K562 (cell line): ENCODE results near the gene TM4SF5. TPM values are rescaled to one million over a fixed set of nuclear protein-coding genes. Genes with fewer than 3 reads are reported as not detected.
A peak's percentile ranks its signal among the peaks of the same experiment; 100 is the strongest.

Source experiments
- ATAC-seq: fragments of 200-7000 bp; cut with Tn5 transposase; 3 replicates; pipeline ENCODE4 v1.9.1; 2020; ENCODE audit warnings: moderate library complexity
- BruUV-seq: library from RNA; stranded (reverse); fragments of 400-500 nt; replicated peaks from 2 replicates; lab custom pipeline; 2021; lab: Mats Ljungman, UMichigan
- CTCF ChIA-PET: fragments of 300-600 bp; formaldehyde crosslinking; extraction: SDS; loops from one replicate; lab custom pipeline; 2021; ENCODE audit warnings: low intra/inter-chr PET ratio; lab: Yijun Ruan, JAX
- POLR2A ChIA-PET: fragments of 300-600, 350-650 bp; sonication (Branson Sonifier 250); formaldehyde crosslinking; extraction: SDS; loops from one replicate; lab custom pipeline; 2021; ENCODE audit warnings: antibody characterized with exemption, inconsistent platforms; lab: Yijun Ruan, JAX
- DNase-seq, 4 experiments: peaks; one replicate each; pipeline versions ENCODE4 v3.0.0 to v3.0.0-alpha.2; 2011 to 2018; ENCODE audit warnings: low spot score in 3 of 4, mixed read lengths in 3 of 4; ENCODE audit errors: extremely low read depth in 1 of 4
- FAIRE-seq: peaks from 2 replicates; lab custom pipeline; 2011; peaks lifted over from hg19 to GRCh38; lab: Jason Lieb, UNC
- H2AFZ ChIP-seq: 2 replicates; pipeline ENCODE4 v1.6.0; 2011; ENCODE audit warnings: low read depth, low read length, control low read depth, inconsistent platforms
- H3K27ac ChIP-seq: fragments of 200-600 bp; 3 replicates; pipeline ENCODE4 v1.8.0; 2011; ENCODE audit warnings: low read depth, mild to moderate bottlenecking, control low read depth, inconsistent platforms, low read length, moderate library complexity, mixed read lengths; ENCODE audit errors: extremely low read depth
- H3K27me3 ChIP-seq, 2 experiments: fragments of 300-600 bp in 1 of 2; 2 replicates in 1 of 2; 3 replicates in 1 of 2; pipeline versions ENCODE4 v1.6.0 to v1.8.0; 2011; ENCODE audit warnings: inconsistent platforms in 2 of 2, low read length in 2 of 2, mild to moderate bottlenecking in 1 of 2, mixed read lengths in 1 of 2, moderate library complexity in 1 of 2; ENCODE audit not compliant: control insufficient read depth in 2 of 2, insufficient read depth in 2 of 2
- H3K36me3 ChIP-seq: fragments of 300-600 bp; 3 replicates; pipeline ENCODE4 v1.8.0; 2011; ENCODE audit warnings: mild to moderate bottlenecking, low read length, inconsistent platforms; ENCODE audit not compliant: control insufficient read depth, insufficient read depth
- H3K4me1 ChIP-seq, 2 experiments: fragments of 200-600 bp in 1 of 2; replicated peaks in 1 of 2; 2 replicates in 1 of 2; 3 replicates in 1 of 2; pipeline versions ENCODE4 v1.5.1 to v1.8.0; 2011; ENCODE audit warnings: inconsistent platforms in 2 of 2, low read length in 2 of 2, mild to moderate bottlenecking in 1 of 2, mixed read lengths in 1 of 2, moderate library complexity in 1 of 2; ENCODE audit not compliant: control insufficient read depth in 2 of 2, insufficient read depth in 2 of 2
- H3K4me2 ChIP-seq: 2 replicates; pipeline ENCODE4 v1.6.1; 2011; ENCODE audit warnings: low read length, control low read depth, inconsistent platforms, mixed read lengths; ENCODE audit not compliant: insufficient read depth
- H3K4me3 ChIP-seq: fragments of 200-600 bp; sonication (generic), shearing (Covaris generic); 2 replicates; pipeline ENCODE4 v1.5.1; 2016; ENCODE audit warnings: control low read depth, inconsistent platforms
- H3K79me2 ChIP-seq: fragments of 200-600 bp; 3 replicates; pipeline ENCODE4 v1.8.0; 2011; ENCODE audit warnings: low read length, inconsistent platforms; ENCODE audit not compliant: control insufficient read depth, insufficient read depth
- H3K9ac ChIP-seq, 2 experiments: 2 replicates each; pipeline versions ENCODE4 v1.6.0 to v1.6.1; 2011; ENCODE audit warnings: low read depth in 2 of 2, low read length in 2 of 2, control low read depth in 1 of 2, inconsistent platforms in 1 of 2, mild to moderate bottlenecking in 1 of 2, mixed read lengths in 1 of 2; ENCODE audit not compliant: insufficient read depth in 1 of 2
- H3K9me1 ChIP-seq: one replicate; pipeline ENCODE4 v1.6.0; 2011; ENCODE audit warnings: inconsistent platforms, mild to moderate bottlenecking, low read length, moderate library complexity; ENCODE audit not compliant: control insufficient read depth, insufficient read depth
- H3K9me3 ChIP-seq: replicated peaks from 2 replicates; pipeline ENCODE4 v1.5.1; 2011; ENCODE audit warnings: low read depth, low read length, inconsistent platforms; ENCODE audit not compliant: control insufficient read depth, insufficient read depth
- H4K20me1 ChIP-seq: replicated peaks from 2 replicates; pipeline ENCODE4 v1.6.1; 2011; ENCODE audit warnings: low read length, inconsistent platforms, mixed read lengths; ENCODE audit not compliant: control insufficient read depth, insufficient read depth
- E2F4 ChIP-seq: sonication (generic); formaldehyde crosslinking; IDR thresholded peaks from 2 replicates; pipeline ENCODE4 v1.8.0; 2022; ENCODE audit warnings: mild to moderate bottlenecking, low read depth, missing genetic modification reagents
- EP400 ChIP-seq: fragments of 450-650 bp; IDR thresholded peaks from 2 replicates; pipeline ENCODE4 v1.6.1; 2017; ENCODE audit warnings: antibody characterized with exemption, mild to moderate bottlenecking, moderate library complexity
- FOXA1 ChIP-seq: fragments of 450-650 bp; IDR thresholded peaks from 2 replicates; pipeline ENCODE4 v1.6.1; 2016; ENCODE audit warnings: mild to moderate bottlenecking, borderline replicate concordance
- MYC ChIP-seq, 2 experiments: fragments of 250-450 bp in 1 of 2; sonication (Bioruptor Pico) in 1 of 2; IDR thresholded peaks; 2 replicates each; pipeline versions ENCODE4 v1.5.1 to v1.6.1; 2012 to 2021; ENCODE audit warnings: low read depth in 2 of 2, borderline replicate concordance in 1 of 2, improper control_type of control experiment in 1 of 2, low read length in 1 of 2, mild to moderate bottlenecking in 1 of 2, moderate library complexity in 1 of 2
- RBM14 ChIP-seq: fragments of 200-400 bp; formaldehyde crosslinking; IDR thresholded peaks from 2 replicates; pipeline ENCODE4 v1.6.1; 2018; ENCODE audit warnings: low read depth, mild to moderate bottlenecking, low read length, moderate library complexity, borderline replicate concordance; ENCODE audit not compliant: insufficient read depth
- SNAPC5 ChIP-seq: fragments of 250-450 bp; sonication (Bioruptor Pico); IDR thresholded peaks from 2 replicates; pipeline ENCODE4 v1.8.0; 2021; ENCODE audit warnings: moderate library complexity, mild to moderate bottlenecking, inconsistent platforms
- TCF3 ChIP-seq: sonication (generic); formaldehyde crosslinking; IDR thresholded peaks from 2 replicates; pipeline ENCODE4 v1.4.0; 2020; ENCODE audit warnings: mild to moderate bottlenecking, missing genetic modification reagents
- ZBTB33 ChIP-seq: sonication (generic); formaldehyde crosslinking; IDR thresholded peaks from 2 replicates; pipeline ENCODE4 v1.8.1; 2023; ENCODE audit warnings: mild to moderate bottlenecking, missing genetic modification reagents
- ZBTB7A ChIP-seq: IDR thresholded peaks from 2 replicates; pipeline ENCODE4 v1.6.1; 2011; ENCODE audit warnings: low read depth, mild to moderate bottlenecking, low read length, moderate library complexity, borderline replicate concordance; ENCODE audit not compliant: control insufficient read depth
- ZNF12 ChIP-seq: sonication (generic); formaldehyde crosslinking; IDR thresholded peaks from 2 replicates; pipeline ENCODE4 v1.4.0; 2020; ENCODE audit warnings: mild to moderate bottlenecking, missing genetic modification reagents
- ZNF124 ChIP-seq: sonication (generic); formaldehyde crosslinking; IDR thresholded peaks from 2 replicates; pipeline ENCODE4 v1.8.1; 2022; ENCODE audit warnings: missing genetic modification reagents
- ZNF76 ChIP-seq: fragments of 250-450 bp; sonication (Bioruptor Pico); IDR thresholded peaks from 2 replicates; pipeline ENCODE4 v1.4.0; 2020; ENCODE audit warnings: mild to moderate bottlenecking, moderate library complexity, borderline replicate concordance
- ZNF785 ChIP-seq: fragments of 250-450 bp; sonication (Bioruptor Pico); IDR thresholded peaks from 2 replicates; pipeline ENCODE4 v1.4.0; 2020; ENCODE audit warnings: mild to moderate bottlenecking
- WGBS: fragments of 100-300 bp; shearing (Covaris generic); methylation state at CpG from one replicate; pipeline ENCODE4 v1.1.6; 2016; ENCODE audit warnings: low coverage, mixed read lengths; ENCODE audit not compliant: insufficient coverage; ENCODE audit errors: missing lambda C conversion rate; 5-methylcytosine and 5-hydroxymethylcytosine counted together
- in situ Hi-C: fragments of 300-500 bp; cut with MboI; formaldehyde crosslinking; loops from 4 replicates; pipeline ENCODE4 v1.15.0; 2018; ENCODE audit warnings: inconsistent platforms, mixed read lengths
- intact Hi-C: fragments of 100-400 bp; cut with micrococcal nuclease; formaldehyde crosslinking; loops from 2 replicates; pipeline ENCODE4 v1.14.2; 2022
- polyA plus RNA-seq, 8 experiments: library from polyadenylated mRNA; depleted of rRNA in 4 of 8; stranded (reverse) in 5 of 8; unstranded in 3 of 8; fragments of >200 nt; fragmentation: Nextera tagmentation in 2 of 8; fragmentation: Illumina TruSeq in 1 of 8; extraction: Ambion mirVana in 2 of 8; extraction: Trizol in 1 of 8; gene quantifications; 2 replicates each; pipeline versions ENCODE4 v1.2.1 to v1.2.3, GENCODE V29; 2011 to 2014; ENCODE audit warnings: inconsistent platforms in 1 of 8, missing spikeins in 1 of 8
- total RNA-seq, 7 experiments: library from RNA; depleted of rRNA in 6 of 7; stranded (reverse); fragments of >200 nt in 6 of 7; fragmentation: Illumina TruSeq in 2 of 7; extraction: Trizol in 2 of 7; gene quantifications; 2 replicates each; pipeline versions ENCODE4 v1.2.1 to v1.2.3, GENCODE V29; 2011 to 2021; ENCODE audit warnings: low replicate concordance in 1 of 7

The TM4SF5 gene
- total and polyA plus RNA-seq, 9 of the 15 experiments (the other 6 are each of a cell fraction or from before 2014, with no cell fraction given), result not detected

GRCh38 chr17:4788807-4789700 is 17.4 kb downstream of the TM4SF5 start, which contains the start of gene GLTPD2:
TSS of gene GLTPD2 (plus strand) at chr17:4788964. CDS start at chr17:4789012, 48 bp downstream.
- in situ Hi-C loops (no loop called here), intact Hi-C loops (no loop called here)
- H4K20me1 ChIP-seq, result no peaks in the 10 kb centered on the region
- H3K9ac ChIP-seq, result peak within 1 kb of the TSS; percentile 69 to 93
- no peaks in the 10 kb centered on the region for H3K9me3 ChIP-seq
- peak within 1 kb of the TSS; percentile 60 for H3K4me3 ChIP-seq
- ChIA-PET POLR2A (interaction anchor here (0.6 to 1.5 kb wide), 7 partner anchors 10 to 86 kb away, joined by 3 to 7 read pairs (median 4); partner anchors contain the start of gene ARRB2), CTCF (interaction anchor here (0.6 to 2.9 kb wide), 3 partner anchors 57 to 378 kb away, joined by 3 to 13 read pairs (median 6); partner anchors contain the start of gene ARRB2)
- FAIRE-seq, result no peak
- H3K4me1 ChIP-seq, result peaks cover 0 to 31% of the 10 kb centered on the region in 2 experiments; a peak in 2 of 5 replicates
- peaks cover 6% of the 10 kb centered on the region; the same call in 2 of the 3 replicates for H3K79me2 ChIP-seq
- TSS peak; percentile 81 for BruUV-seq
- no peaks in the 10 kb centered on the region for H3K9me1 ChIP-seq
- H3K27ac ChIP-seq, result peak within 1 kb of the TSS; percentile 82; the same call in 2 of the 3 replicates
- DNase-seq, result no peak
- no peaks in the 10 kb centered on the region for H3K36me3 ChIP-seq
- peaks cover 3 to 11% of the 10 kb centered on the region in 2 experiments; a peak in 3 of 5 replicates for H3K27me3 ChIP-seq
- peak within 1 kb of the TSS; percentile 94 for H2AFZ ChIP-seq
- 63% methylated on average over 14 of the region's 62 CpGs for WGBS
- peak within 1 kb of the TSS; percentile 86 for H3K4me2 ChIP-seq
- ATAC-seq, result no peak
- no peak for TF ChIP-seq ZNF12 (CRISPR knock-in tag)
- no peak for TF ChIP-seq ZNF124
- TF ChIP-seq ZNF76 (CRISPR knock-in tag), result no peak
- peak; percentile 78 for TF ChIP-seq ZBTB33 (CRISPR knock-in tag)
- TF ChIP-seq SNAPC5 (CRISPR knock-in tag), result no peak
- no peak for TF ChIP-seq ZNF785 (CRISPR knock-in tag)
- no peak for TF ChIP-seq TCF3
- TF ChIP-seq EP400, result no peak
- TF ChIP-seq MYC (IDR thresholded peaks at IDR 0.05; ENCODE audit: low read depth, low read length), result no peak
- TF ChIP-seq MYC (CRISPR knock-in tag; IDR thresholded peaks at IDR 0.05; ENCODE audit: borderline replicate concordance, low read depth), result no peak
- TF ChIP-seq FOXA1, result no peak
- 0 out of 2 replicates have a peak, but pooled peaks have one; percentile 31 for TF ChIP-seq ZBTB7A
- 0 out of 2 replicates have a peak, but pooled peaks have one; percentile 6 for TF ChIP-seq RBM14
- no peak for TF ChIP-seq E2F4 (CRISPR knock-in tag)
